Adipose tissue (tissue), 3 donors: ENCODE measurements around the gene ACSM6. TPM values are rescaled to one million over a fixed set of nuclear protein-coding genes. Genes with fewer than 3 reads are reported as not detected.
"Not testable (repeated sequence)": the region's sequence is repeated elsewhere in the genome, so short reads cannot be mapped to it uniquely, and the experiment has no call there.

Experiments
- H3K27ac ChIP-seq: one replicate; pipeline ENCODE4 v1.5.1; 2013; ENCODE audit warnings: low read depth, low read length
- WGBS, 3 donors: extraction: QIAGEN DNeasy Blood & Tissue Kit; methylation state at CpG; one replicate each; pipeline ENCODE4 v1.1.7; 2013; 5-methylcytosine and 5-hydroxymethylcytosine counted together
- polyA plus RNA-seq, 3 donors: library from polyadenylated mRNA; stranded (reverse); fragments of 200-250 nt; gene quantifications; one replicate each; pipeline ENCODE4 v1.2.3, GENCODE V29; 2013
- donor health status: healthy with polysubstance abuse.
- donor health status: Bipolar disorder and iron deficiency.
- donor health status: healthy.

The ACSM6 gene
- polyA plus RNA-seq, 3 donors, result 0.07 to 0.34 (median 0.22) TPM

- WGBS, 3 donors, result 78 to 90% (median 86%) methylated on average over 3 of the region's 3 CpGs
- no peak overlapping the region for H3K27ac ChIP-seq
Observed at GRCh38 chr10:95211606-95212279, 17.7 kb downstream of the ACSM6 start.

DNA sequence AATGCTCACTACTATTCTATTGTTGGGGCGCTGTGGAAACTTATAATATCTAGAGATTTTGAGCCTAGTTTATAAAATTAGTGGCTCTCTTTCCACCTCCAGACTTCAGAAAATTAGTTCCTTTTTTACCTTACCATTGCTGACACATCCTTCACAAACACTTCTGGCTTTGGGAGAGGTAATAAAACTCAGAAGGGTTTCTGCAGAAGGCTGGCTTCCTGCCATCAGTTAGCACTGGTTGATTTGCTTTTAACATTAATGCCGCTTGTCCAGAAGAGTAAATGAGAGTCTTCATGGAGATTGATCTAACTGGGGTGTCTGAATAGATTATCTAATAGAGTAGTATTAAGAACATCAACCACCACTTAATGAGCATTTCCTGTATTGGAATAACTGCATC, 20.3 kb downstream of the ACSM6 start:
- H3K27ac ChIP-seq, result no peak overlapping the region
- 69 to 81% (median 72%) methylated on average over 2 of the region's 2 CpGs for WGBS, 3 donors

DNA sequence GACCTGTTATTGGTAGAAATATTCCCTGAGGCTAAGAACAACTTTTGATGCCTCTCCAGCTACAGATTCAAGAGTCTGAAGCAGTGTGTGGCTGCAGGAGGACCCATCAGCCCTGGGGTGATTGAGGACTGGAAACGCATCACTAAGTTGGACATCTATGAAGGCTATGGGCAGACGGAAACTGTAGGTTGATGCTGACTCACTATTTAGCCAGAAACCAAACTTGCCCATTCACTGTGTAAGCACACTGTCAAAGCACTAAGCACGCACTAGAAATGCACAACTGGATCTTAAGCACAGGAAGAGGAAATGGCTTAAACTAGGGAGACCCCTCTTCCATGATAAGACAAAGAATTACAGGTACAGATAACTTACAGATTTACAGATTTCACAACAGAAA, 20.8 kb downstream of the ACSM6 start:
- WGBS, 3 donors, result 57 to 89% (median 62%) methylated on average over 3 of the region's 3 CpGs

DNA sequence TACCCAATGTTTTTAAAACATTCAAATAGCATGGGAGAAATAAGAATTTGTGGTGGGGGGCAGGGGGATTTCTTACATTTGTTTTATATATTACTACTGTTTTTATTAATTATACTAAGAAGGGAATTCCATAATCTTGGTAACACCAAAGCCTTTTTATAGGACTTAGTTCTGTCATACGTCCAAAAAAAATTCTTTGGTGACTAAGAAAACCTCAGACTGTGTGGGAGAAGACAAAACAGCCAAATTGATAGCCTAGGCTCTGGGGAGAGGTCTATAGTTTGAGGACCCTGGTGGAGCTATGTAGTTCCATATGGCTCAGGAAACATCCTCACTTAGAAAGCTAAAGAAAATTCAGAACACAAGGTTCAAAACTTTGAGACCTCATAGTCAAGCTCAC, 23.4 kb downstream of the ACSM6 start:
- no peak overlapping the region for H3K27ac ChIP-seq
- 63 to 86% (median 63%) methylated on average over 1 of the region's 1 CpG for WGBS, 3 donors

More for the DNA sequence above, 20.8 kb downstream of the ACSM6 start:
- no peak overlapping the region for H3K27ac ChIP-seq

DNA sequence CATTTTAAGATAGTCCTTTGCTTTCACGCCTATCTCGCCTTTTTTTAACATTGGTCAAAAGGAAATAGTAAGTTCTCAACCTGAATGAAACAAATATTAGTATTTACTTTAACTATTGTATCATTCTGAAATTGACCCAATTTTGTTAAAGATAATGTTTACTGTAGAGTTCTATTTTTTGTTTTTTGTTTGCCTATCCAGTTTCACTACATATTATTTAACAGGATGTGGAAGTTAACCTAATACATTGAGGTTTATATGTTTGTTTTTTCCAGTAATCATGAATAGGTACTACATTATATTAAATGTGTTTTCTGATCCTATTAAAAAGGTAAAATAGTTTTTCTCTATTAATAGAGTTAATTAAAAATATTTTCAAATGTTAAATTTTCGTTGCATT, 26.5 kb downstream of the ACSM6 start:
- no peak overlapping the region for H3K27ac ChIP-seq
- WGBS, 3 donors, result 89 to 90% (median 89%) methylated on average over 3 of the region's 3 CpGs

GRCh38 chr10:95221124-95221523, 27.1 kb downstream of the ACSM6 start:
- WGBS, 3 donors, result 71 to 88% (median 80%) methylated on average over 5 of the region's 5 CpGs
- H3K27ac ChIP-seq, result no peak overlapping the region

DNA sequence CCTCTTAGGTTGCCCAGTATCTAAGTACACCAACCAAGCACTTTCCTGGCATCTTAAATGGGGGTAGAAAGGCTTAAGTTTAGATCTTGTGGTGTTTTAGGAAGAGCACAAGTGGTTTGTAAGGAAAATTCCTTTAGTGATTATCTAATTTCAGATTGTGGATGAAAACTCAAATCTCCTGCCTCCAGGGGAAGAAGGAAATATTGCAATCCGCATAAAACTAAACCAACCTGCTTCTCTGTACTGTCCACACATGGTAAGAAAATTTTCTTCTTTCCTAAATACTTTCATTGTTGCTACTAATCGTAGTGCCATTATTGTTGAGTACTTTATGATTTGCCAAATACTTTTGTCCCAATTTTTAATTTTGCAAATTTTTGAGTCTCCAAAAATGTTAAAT, 31.1 kb downstream of the ACSM6 start:
- no peak overlapping the region for H3K27ac ChIP-seq
- WGBS, 3 donors, result 47 to 90% (median 70%) methylated on average over 2 of the region's 2 CpGs

DNA sequence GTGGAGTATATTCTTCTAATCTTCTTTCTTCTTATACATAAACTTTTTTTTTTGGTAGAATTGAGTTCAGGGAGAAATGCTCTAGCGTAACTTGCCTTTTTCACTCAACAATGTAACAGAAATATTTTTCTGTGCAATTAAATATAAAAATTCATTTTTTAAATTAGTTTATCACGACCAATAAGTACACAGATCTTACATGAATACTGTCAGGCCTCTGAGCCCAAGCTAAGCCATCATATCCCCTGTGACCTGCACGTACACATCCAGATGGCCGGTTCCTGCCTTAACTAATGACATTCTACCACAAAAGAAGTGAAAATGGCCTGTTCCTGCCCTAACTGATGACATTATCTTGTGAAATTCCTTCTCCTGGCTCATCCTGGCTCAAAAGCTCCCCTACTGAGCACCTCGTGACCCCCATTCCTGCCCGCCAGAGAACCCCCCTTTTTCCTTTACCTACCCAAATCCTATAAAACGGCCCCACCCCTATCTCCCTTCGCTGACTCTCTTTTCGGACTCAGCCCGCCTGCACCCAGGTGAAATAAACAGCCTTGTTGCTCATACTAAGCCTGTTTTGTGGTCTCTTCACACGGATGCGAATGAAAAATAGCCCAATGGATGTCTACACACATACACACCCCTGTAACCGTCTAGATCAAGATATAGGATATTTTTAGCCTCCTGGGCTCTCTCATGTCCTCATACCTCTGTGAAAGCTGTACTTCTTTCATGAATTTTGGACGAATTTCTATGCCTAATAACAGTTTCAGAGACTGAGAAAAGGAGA, 35.1 kb downstream of the ACSM6 start:
- 83 to 86% (median 86%) methylated on average over 12 to 14 of the region's 14 CpGs for WGBS, 3 donors
- not testable (repeated sequence) for H3K27ac ChIP-seq

DNA sequence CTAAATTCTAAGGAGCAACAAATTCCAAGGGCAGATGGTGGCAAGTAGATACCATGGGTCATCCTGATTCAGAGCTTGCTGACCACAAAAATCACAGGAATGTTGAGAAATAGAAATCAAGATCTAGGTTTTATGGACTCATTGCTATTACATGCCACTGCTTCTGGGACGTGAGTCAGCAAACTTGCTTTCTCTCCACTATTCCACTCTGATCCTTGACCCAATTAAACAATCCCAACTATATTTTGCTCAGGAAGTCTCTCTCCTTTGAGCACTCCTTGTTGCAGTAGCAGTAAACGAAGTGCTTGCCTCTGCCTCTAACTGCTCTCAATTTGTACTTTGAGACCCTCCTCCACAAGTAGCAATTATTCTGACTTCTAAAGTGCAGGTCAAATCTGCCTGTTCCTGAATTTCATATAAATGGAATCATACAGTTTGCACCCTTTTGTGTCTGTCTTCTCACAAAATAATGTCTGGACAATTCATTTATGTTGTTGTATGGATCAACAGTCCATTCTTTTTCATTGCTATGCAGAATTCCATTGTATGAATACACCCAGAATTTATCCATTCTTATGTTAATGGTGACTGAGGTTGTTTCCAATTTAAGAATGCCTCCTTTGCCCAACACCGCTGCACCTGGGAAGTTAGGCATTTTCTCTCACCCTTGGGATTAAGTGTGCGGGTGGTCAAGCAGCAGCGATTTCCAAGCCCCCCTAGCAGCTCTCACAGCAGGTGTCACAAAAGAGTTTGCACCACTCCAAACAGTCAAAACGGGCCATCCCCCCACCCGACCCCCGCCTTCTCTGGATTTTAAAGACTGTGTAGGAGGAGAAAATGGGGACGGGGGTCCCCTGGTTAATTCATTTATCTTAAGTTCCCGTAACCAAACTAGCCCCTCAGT, 35.9 kb downstream of the ACSM6 start:
- WGBS, 3 donors, result 53 to 65% (median 63%) methylated on average over 10 of the region's 10 CpGs
- H3K27ac ChIP-seq, result no peak overlapping the region

DNA sequence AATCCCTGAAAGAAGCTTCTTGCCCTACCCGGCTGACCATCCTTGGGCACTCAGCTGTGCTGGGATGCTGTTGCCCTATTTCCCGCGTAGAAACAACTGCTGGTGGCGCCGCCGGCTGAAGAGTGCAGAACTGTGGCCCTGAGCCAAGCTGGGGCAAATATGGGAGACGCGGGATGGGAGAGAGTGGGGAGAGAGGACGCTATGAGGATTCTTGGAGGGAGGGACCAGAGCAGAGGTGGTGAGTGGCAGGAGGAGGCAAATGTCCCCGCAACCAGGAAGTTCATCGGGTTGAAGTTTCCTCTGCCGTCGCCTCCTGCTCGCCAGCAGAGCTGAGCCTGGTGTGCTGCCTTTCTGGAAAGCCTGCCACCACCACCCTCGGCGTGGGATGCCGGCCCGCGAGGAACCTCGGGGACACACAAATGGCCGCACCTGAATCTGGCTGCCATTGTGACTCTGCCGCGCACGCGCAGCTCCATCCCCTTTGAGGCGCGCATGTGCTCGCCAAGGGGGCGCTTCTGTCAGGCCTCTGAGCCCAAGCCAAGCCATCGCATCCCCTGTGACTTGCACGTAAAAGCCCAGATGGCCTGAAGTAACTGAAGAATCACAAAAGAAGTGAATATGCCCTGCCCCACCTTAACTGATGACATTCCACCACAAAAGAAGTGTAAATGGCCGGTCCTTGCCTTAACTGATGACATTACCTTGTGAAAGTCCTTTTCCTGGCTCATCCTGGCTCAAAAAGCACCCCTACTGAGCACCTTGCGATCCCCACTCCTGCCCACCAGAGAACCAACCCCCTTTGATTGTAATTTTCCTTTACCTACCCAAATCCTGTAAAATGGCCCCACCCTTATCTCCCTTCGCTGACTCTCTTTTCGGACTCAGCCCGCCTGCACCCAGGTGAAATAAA, 36.9 kb downstream of the ACSM6 start:
- H3K27ac ChIP-seq, result not testable (repeated sequence)
- WGBS, 3 donors, result 32 to 42% (median 39%) methylated on average over 32 to 36 of the region's 36 CpGs

GRCh38 chr10:95233377-95234034, 39.5 kb downstream of the ACSM6 start:
- 79 to 88% (median 85%) methylated on average over 2 of the region's 2 CpGs for WGBS, 3 donors

GRCh38 chr10:95234951-95235350, 40.9 kb downstream of the ACSM6 start:
- H3K27ac ChIP-seq, result no peak overlapping the region
- 78 to 88% (median 81%) methylated on average over 5 of the region's 5 CpGs for WGBS, 3 donors

More at GRCh38 chr10:95233377-95234034, 39.5 kb downstream of the ACSM6 start:
- H3K27ac ChIP-seq, result no peak overlapping the region

DNA sequence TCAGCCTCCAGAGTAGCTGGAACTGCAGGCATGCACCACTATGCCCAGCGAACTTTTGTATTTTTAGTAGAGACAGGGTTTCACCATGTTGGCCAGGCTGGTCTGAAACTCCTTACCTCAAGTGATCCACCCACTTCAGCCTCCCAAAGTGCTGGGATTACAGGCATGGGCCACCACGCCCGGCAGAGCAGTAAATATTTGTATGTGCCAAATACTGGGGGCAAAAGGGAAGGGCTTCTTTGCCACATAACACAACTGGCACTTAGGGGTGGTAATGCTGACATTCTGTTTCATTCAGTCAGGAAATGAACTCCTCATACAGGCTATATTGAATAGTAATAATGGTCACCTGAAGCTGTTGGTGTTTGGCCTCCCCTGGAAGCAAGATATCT, 41.6 kb downstream of the ACSM6 start:
- H3K27ac ChIP-seq, result no peak overlapping the region
- 82 to 91% (median 84%) methylated on average over 3 of the region's 3 CpGs for WGBS, 3 donors

DNA sequence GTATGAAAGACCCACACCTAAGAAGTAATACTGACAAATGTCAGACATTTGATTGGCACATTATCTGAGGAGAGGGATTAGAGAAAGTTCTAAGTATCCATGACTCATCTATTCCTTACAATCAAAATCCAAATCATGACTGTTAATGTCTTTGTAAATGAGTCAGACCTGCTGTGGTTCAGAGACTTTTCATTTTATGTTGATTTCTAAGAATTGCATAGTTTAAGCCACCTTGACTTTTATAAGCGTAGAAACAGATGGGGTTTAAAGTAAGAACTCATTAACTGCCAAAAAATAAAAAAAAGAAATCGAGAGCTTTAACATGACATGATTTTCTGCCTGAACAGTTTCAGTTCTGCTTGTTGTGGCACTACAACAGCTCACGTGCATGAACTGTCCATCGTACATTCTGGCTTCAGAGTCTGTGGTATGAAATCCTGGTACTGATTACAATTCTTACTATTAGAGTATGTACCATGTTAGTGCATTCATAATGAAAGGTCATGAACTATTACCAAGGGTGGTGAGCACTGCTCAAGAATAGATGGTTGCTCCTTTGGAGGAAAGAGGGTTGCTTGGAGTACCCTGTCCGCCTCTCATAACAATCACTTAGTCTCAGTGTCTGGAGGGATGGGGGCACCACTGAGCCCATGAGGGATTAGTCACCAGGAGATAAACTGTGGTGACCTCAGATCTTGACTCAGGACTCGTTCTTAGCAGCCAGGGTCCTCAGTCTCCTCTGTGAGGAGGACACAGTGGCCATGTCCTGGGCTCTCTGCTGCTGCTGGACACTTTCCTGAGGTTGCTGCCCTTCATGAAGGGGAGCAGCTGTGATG, 42.2 kb downstream of the ACSM6 start:
- no peak overlapping the region for H3K27ac ChIP-seq
- whole genome bisulfite sequencing, 3 donors, result 68 to 87% (median 76%) methylated on average over 6 of the region's 6 CpGs

DNA sequence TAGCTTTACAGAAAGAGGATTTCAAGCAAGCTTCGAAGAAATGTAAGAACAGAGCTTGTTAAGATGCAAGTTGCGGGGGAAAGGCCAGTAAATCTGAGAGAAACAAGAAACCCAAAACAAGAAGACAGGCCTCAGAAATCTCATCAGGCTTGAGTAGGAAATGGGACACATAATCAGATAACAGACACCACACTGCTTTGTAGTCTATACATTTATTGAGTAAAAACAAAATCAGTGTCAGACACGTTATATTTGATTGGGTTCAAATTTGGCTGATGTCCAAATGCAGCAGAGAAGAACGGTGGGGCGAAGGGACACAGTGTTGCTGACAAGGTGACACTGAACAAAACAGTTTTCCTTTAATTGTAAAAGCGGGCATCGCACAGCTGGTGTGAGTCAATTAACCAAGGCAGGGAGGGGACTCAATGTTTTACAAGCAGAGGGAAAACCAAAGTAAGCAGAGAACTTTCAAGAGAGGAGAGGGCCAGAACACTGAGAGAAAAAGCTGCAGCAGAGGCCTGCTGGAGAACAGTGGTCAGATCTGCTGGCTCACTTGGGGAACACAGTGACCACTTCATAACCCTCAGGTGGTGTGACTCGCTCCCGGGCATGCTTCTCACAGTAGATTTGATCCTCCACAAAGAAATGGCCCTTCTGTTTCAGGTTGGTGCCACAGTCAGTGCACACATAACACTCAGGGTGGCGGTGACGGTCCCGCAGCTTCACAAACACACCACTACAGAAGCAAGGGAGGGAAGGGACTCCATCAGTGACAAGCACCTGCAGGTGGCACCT, 43.5 kb downstream of the ACSM6 start:
- no peak overlapping the region for H3K27ac ChIP-seq
- WGBS, 3 donors, result 82 to 92% (median 86%) methylated on average over 12 of the region's 12 CpGs

DNA sequence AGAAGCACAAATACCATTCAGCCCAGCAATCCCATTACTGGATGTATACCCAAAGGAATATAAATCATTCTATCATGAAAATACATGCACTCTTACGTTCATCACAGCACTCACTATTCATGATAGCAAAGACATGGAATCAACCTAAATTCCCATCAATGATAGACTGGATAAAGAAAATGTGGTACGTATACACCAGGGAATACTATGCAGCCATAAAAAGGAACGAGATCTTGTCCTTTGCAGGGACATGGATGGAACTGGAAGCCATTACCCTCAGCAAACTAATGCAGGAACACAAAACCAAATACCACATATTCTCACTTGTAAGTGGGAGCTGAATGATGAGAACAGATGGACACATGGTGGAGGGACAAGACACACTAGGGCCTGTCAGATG, 46.1 kb downstream of the ACSM6 start:
- 83 to 94% (median 94%) methylated on average over 3 of the region's 3 CpGs for WGBS, 3 donors

More for the DNA sequence above, 46.1 kb downstream of the ACSM6 start:
- H3K27ac ChIP-seq, result not testable (repeated sequence)
